GM19035 (cell line): ENCODE measurements around the gene BPIFB3.
"Not testable (repeated sequence)": the region's sequence is repeated elsewhere in the genome, so short reads cannot be mapped to it uniquely, and the experiment has no call there.

Experiments used
- ATAC-seq: cut with Tn5 transposase; IDR thresholded peaks from one replicate; pipeline ENCODE4 v1.9.1; 2021; ENCODE audit not compliant: unreplicated experiment

The BPIFB3 gene

DNA sequence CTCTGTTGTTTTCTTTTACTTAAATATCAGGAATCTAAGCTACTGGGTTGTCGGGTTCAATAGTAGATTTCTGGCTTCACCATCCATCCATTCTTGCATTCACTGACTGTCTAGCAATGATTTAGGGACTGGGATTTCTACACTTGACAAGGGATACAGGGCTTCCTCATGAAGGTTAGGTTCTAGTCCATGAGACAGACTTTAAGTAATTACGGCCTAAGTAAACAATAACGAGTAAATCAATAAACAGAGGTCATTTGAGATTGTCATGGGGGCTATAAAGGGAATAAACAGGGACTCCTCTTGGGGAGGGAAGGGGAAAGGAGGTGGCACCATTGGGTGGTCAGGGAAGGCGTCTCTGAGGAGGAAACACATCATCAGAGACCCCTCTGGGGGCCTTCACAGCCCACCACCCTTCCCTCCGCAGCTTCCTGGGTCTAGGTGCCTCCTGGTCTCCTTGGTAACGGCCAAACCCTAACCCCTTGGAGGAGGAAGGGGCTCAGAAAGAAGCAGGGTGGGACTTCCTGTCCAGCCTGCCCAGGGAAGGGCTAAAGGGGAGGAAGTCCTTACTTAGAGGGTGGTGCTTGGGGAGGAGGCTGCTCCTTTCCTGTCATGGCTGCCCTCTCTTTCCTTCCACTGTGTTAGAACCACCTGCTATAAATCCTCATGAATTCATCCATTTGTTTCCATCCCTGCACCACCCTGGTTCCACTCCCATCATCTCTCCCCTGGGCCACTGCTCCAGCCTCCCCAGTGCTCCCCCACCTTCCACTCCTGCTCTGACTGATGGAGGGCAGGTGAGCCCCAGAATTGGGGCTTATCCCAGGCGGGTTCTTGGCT lies 59.1 kb downstream of the BPIFB3 start:
- ATAC-seq, result no peak

DNA sequence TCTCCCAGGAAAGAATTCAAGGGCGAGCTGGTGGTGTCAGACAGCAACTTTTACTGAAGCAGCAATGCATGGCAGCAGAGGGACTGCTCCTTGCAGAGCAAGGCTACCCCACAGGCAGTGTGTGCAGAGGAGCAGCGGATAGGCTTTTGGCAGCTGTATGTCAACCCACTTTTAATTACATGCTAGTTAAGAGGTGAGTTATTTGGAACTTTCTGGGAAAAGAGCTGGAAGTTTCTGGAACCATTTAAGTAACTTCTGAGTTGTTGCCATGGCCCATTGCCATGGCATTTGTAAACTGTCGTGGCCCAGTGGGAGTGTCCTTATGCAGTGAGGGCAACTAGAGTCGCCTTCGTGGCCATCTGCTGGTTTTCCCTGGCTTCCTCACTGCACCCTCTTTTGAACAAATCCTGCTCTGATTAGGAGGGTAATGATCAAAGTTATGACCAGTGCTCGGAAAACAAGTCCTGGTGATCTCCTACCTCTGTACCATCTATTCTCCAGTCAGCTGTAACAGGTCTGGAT lies 59.7 kb downstream of the BPIFB3 start:
- ATAC-seq, result no peak

GRCh38 chr20:33115501-33115900 lies 61.8 kb downstream of the BPIFB3 start:
- not testable (repeated sequence) for ATAC-seq

DNA sequence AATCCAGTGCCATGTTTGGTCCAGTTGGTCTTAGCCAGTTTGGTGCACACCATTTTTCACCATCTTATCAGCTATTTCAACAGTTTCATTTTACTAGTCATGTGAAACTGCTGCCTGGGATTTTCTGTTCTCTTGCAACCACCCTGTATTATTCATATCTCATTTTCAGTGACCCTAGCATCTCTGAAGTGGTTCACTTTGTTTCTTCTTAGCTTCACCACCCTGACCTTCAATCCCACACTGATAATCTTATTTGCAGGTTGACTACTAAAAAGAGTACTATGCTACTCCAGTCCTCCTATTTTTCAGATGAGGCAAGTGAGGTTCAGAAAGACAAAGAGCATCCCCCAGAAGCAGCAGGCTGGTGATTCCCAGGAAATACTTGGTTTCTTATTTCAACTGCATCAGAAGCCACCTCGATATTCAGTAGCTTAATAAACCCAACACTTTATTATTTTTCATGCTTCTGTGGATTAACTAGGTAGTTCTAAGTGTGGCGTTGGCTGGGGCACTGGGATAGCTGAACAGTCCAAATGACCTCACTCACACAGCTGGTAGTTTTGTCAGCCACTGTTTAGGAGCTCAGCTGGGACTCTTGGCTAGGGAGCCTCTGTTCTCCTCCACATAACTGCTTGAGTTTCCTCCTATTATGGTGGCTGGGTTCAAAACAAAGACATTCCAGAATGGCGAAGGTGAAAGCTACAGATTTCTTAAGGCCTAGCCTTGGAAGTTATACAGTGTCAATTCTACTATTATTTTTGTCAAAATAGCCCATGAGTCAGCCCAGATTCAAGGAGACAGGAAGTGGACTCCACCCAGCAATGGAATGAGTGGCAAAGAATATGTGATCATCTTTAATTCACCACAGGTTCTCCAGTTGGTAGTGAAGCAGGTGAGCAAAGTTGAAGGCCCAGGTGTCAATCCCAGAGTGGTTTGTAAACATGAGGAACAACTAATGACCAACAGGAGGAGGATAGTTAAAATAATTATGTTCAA lies 66.3 kb downstream of the BPIFB3 start:
- ATAC-seq, result no peak

- no peak for ATAC-seq
These were observed 67.2 kb downstream of the BPIFB3 start for GRCh38 chr20:33120934-33121333.

- not testable (repeated sequence) for ATAC-seq
These were observed 68.6 kb downstream of the BPIFB3 start for GRCh38 chr20:33122297-33122696.
